Astrocyte (in vitro differentiated cells and primary cell): ENCODE data around the gene ERFE. TPM values are rescaled to one million over a fixed set of nuclear protein-coding genes. Genes with fewer than 3 reads are reported as not detected.

Experiments used
- DNase-seq: peaks from one replicate; pipeline ENCODE4 v3.0.0-alpha.2; 2010; ENCODE audit warnings: low read depth
- FAIRE-seq: peaks from 2 replicates; lab custom pipeline; 2011; peaks lifted over from hg19 to GRCh38; lab: Jason Lieb, UNC
- H2AFZ ChIP-seq: 2 replicates; pipeline ENCODE4 v1.6.0; 2012; ENCODE audit warnings: low read depth, low read length, inconsistent platforms
- H3K27ac ChIP-seq: 2 replicates; pipeline ENCODE4 v1.5.1; 2011; ENCODE audit warnings: low read depth, low read length, inconsistent platforms
- H3K27me3 ChIP-seq: 2 replicates; pipeline ENCODE4 v1.6.0; 2011; ENCODE audit warnings: low read length, inconsistent platforms; ENCODE audit not compliant: insufficient read depth
- H3K36me3 ChIP-seq: 2 replicates; pipeline ENCODE4 v1.5.1; 2011; ENCODE audit warnings: low read length, inconsistent platforms; ENCODE audit not compliant: insufficient read depth
- H3K4me1 ChIP-seq: 2 replicates; pipeline ENCODE4 v1.5.1; 2011; ENCODE audit warnings: low read length, inconsistent platforms; ENCODE audit not compliant: insufficient read depth
- H3K4me2 ChIP-seq: 2 replicates; pipeline ENCODE4 v1.6.0; 2012; ENCODE audit warnings: low read length, inconsistent platforms
- H3K4me3 ChIP-seq: 2 replicates; pipeline ENCODE4 v1.5.1; 2011; ENCODE audit warnings: low read depth, mild to moderate bottlenecking, low read length, inconsistent platforms; ENCODE audit not compliant: insufficient read depth
- H3K79me2 ChIP-seq: 2 replicates; pipeline ENCODE4 v1.6.0; 2012; ENCODE audit warnings: mild to moderate bottlenecking, low read length, inconsistent platforms; ENCODE audit not compliant: insufficient read depth
- H3K9ac ChIP-seq: 2 replicates; pipeline ENCODE4 v1.6.0; 2012; ENCODE audit warnings: mild to moderate bottlenecking, low read length, inconsistent platforms
- H3K9me3 ChIP-seq: 2 replicates; pipeline ENCODE4 v1.5.1; 2012; ENCODE audit warnings: low read depth, mild to moderate bottlenecking, low read length, inconsistent platforms; ENCODE audit not compliant: insufficient read depth
- H4K20me1 ChIP-seq: 2 replicates; pipeline ENCODE4 v1.6.0; 2012; ENCODE audit warnings: low read length, inconsistent platforms; ENCODE audit not compliant: insufficient read depth
- H3K27ac Mint-ChIP-seq: one replicate; pipeline ENCODE4 v1.8.0; 2021; ENCODE audit warnings: mild to moderate bottlenecking, mixed read lengths; ENCODE audit not compliant: unreplicated experiment
- H3K27me3 Mint-ChIP-seq: one replicate; pipeline ENCODE4 v1.8.0; 2021; ENCODE audit warnings: low read depth, mixed read lengths; ENCODE audit not compliant: unreplicated experiment
- H3K36me3 Mint-ChIP-seq: one replicate; pipeline ENCODE4 v1.8.0; 2021; ENCODE audit warnings: low read depth, mixed read lengths; ENCODE audit not compliant: unreplicated experiment
- H3K4me1 Mint-ChIP-seq: one replicate; pipeline ENCODE4 v1.8.0; 2021; ENCODE audit warnings: low read depth, mixed read lengths; ENCODE audit not compliant: unreplicated experiment
- H3K4me3 Mint-ChIP-seq: one replicate; pipeline ENCODE4 v1.8.0; 2021; ENCODE audit warnings: mild to moderate bottlenecking, moderate library complexity, mixed read lengths; ENCODE audit not compliant: unreplicated experiment
- H3K9me3 Mint-ChIP-seq: one replicate; pipeline ENCODE4 v1.8.0; 2021; ENCODE audit warnings: mild to moderate bottlenecking, mixed read lengths; ENCODE audit not compliant: unreplicated experiment
- CTCF ChIP-seq: IDR thresholded peaks from 2 replicates; pipeline ENCODE4 v1.5.1; 2011; ENCODE audit warnings: low read depth, mild to moderate bottlenecking, inconsistent platforms, low read length, moderate library complexity; ENCODE audit not compliant: insufficient read depth
- EZH2 ChIP-seq: IDR thresholded peaks from 2 replicates; pipeline ENCODE4 v1.6.1; 2012; ENCODE audit warnings: mild to moderate bottlenecking, low read length, inconsistent platforms; ENCODE audit not compliant: insufficient read depth
- total RNA-seq: library from RNA; stranded (reverse); gene quantifications from 2 replicates; pipeline ENCODE4 v1.2.1, GENCODE V29; 2021

Gene ERFE
- total RNA-seq, 1 donor from 2014 or later = 1.4 TPM

- no peak for TF ChIP-seq EZH2
- TF ChIP-seq CTCF = no peak
- H3K27me3 ChIP-seq = no peaks in the 10 kb centered on the region
- peaks cover 53% of the 10 kb centered on the region for H4K20me1 ChIP-seq
- Mint-ChIP-seq H3K4me3 (peak overlapping the region; percentile 93), H3K27ac (peak overlapping the region; percentile 35), H3K36me3 (no peaks in the 10 kb centered on the region), H3K4me1 (peaks cover 5% of the 10 kb centered on the region), H3K27me3 (no peaks in the 10 kb centered on the region), H3K9me3 (no peaks in the 10 kb centered on the region)
- peak overlapping the region; percentile 95 for H3K9ac ChIP-seq
- DNase-seq (peak; percentile 18), FAIRE-seq (no peak)
- peak overlapping the region; percentile 73 for H2AFZ ChIP-seq
- H3K36me3 ChIP-seq = no peaks in the 10 kb centered on the region
- peak overlapping the region; percentile 77 for H3K27ac ChIP-seq
- peak overlapping the region; percentile 97 for H3K4me2 ChIP-seq
- H3K4me3 ChIP-seq = peak overlapping the region; percentile 86
- peaks cover 59% of the 10 kb centered on the region for H3K79me2 ChIP-seq
- H3K4me1 ChIP-seq = peaks cover 15% of the 10 kb centered on the region
- H3K9me3 ChIP-seq = no peaks in the 10 kb centered on the region
Observed at GRCh38 chr2:238202326-238203093, 43.7 kb downstream of the ERFE start.

DNA sequence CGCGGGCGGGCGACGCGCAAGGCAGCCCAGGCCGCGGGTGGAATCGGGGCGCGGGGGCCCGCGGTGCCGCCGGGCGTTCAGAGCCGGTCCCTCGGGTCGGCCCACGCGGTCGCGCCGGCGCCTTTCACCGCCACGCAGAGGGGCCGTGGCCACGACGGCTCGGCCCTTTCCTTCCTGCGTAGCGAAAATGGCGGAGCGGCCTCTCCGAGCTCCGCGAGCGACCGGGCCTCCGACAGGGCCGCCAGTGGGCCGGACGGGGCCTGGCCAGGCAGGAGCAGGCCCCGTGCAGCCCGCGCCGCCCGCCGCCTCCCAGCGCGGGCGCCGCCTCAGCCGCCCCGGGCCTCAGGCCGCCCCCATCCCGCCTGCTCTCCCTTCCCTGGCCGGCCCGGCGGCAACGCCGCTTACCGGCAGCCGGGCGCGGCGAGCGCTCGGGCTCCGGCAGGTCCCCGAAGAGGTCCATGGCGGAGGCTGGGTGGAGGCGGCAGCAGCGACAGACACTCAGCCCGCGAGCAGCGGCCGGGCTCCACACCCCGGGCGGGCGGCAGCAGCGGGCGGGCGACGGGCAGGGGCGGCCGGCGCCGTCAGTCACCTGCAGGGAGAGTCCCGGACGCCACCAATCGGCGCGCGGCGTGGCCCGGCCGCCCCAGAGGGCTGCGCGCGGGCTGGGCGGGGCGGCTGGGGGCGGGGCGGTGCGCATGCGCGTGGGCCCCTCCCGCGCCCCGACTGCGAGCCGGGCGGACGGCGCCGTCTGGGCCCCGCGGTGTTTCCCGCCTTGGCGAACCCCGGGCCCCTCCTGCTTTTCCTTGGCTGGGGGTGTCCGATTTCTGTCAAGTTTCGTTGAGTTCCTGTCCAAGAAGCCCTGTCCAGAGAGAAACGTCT is 44.6 kb downstream of the ERFE start, which contains the start of gene ILKAP:
Gene ILKAP (minus strand): TSS at position 602 of the 879 bp plus-strand sequence. CDS start 142 bp downstream, at position 460.
- Mint-ChIP-seq H3K4me3 (peak within 1 kb of the TSS; percentile 93), H3K4me1 (peaks cover 5% of the 10 kb centered on the region), H3K27ac (peak within 1 kb of the TSS; percentile 35), H3K36me3 (no peaks in the 10 kb centered on the region), H3K27me3 (no peaks in the 10 kb centered on the region), H3K9me3 (no peaks in the 10 kb centered on the region)
- peak; percentile 54 for DNase-seq
- TF ChIP-seq CTCF = no peak
- TF ChIP-seq EZH2 = no peak
- Histone ChIP-seq H3K4me2 (peak within 1 kb of the TSS; percentile 97), H2AFZ (peak within 1 kb of the TSS; percentile 97), H3K9ac (peak within 1 kb of the TSS; percentile 95), H3K4me1 (peaks cover 15% of the 10 kb centered on the region), H3K36me3 (no peaks in the 10 kb centered on the region), H3K79me2 (peaks cover 51% of the 10 kb centered on the region), H3K4me3 (peak within 1 kb of the TSS; percentile 86), H3K9me3 (no peaks in the 10 kb centered on the region), H3K27ac (peak within 1 kb of the TSS; percentile 77), H4K20me1 (peaks cover 45% of the 10 kb centered on the region), H3K27me3 (no peaks in the 10 kb centered on the region)
- no peak for FAIRE-seq
